ENCODE results near the gene CCDC183.
"Not testable (repeated sequence)": the region's sequence is repeated elsewhere in the genome, so short reads cannot be mapped to it uniquely, and the experiment has no call there.

The CCDC183 gene

DNA sequence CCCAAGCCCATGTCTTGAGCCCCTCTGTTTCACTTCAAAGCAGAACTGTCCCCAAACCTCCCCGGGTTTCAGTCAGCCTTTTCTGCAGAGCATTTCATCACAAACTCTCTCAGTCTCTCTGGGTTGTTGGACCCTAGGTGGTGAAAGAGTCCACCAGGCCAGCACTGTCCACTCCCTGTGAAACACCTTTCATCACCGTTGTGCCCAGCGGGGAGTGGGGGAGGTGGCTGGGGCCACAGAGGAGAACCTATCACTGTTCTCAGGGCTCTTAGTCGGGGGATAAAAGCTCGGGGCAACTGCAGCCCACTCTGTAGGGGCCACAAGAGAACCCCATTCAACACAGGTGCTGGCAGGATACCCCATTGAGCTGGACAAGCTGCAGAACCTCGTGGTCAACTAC is 6.2 kb downstream of the CCDC183 start:
- no peak for DNase-seq (ENCODE audit: low read depth)

- DNase-seq (ENCODE audit: low read depth) = not testable (repeated sequence)
Measured at GRCh38 chr9:136803009-136803550, 6.9 kb downstream of the CCDC183 start.

DNA sequence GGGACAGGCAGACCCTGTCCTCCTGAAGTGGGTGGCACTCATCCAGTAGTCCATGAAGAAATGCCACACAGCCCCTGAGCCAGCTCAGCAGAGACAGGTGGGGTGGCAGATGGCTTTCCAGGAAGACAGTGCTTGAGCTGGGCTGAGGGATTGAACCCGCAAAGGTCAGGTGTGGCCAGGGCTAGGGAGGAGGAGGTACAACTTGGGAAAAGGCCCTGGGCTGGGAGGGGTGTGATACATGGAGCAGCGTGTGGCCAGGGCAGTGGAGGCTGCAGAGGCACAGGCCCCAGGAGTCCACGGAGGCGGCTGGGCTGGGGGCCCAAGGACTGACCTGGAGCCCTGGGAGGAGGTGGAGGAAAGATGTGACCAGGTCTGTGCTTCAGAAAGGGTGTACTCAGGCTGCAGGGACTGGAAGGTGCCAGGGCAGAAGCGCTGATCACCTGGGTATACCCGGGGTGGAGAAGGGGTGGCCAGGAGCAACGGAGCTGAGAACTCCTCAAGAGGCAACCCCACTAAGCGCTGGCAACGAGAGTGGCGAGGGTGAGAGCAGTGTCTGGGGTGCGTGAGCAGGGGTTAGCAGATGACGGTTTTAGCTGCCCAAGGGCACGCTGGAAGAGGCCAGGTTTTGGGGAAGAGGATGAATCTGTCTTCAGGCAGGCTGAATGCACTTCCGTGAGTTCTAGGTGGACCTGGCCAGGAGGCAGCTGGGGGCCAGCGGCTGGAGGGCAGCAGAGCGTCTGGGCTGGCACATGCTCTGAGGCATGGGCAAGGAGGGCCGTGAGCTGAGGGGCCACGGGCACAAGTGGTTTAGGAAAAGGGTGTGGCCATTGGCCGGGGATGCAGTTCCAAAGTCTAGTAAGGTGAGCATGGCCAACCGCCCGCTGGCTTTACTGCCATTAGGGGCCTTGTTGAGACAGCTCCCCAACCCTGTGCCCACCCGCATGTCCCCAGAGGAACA is 7.7 kb downstream of the CCDC183 start:
- DNase-seq (ENCODE audit: low read depth) = no peak

DNA sequence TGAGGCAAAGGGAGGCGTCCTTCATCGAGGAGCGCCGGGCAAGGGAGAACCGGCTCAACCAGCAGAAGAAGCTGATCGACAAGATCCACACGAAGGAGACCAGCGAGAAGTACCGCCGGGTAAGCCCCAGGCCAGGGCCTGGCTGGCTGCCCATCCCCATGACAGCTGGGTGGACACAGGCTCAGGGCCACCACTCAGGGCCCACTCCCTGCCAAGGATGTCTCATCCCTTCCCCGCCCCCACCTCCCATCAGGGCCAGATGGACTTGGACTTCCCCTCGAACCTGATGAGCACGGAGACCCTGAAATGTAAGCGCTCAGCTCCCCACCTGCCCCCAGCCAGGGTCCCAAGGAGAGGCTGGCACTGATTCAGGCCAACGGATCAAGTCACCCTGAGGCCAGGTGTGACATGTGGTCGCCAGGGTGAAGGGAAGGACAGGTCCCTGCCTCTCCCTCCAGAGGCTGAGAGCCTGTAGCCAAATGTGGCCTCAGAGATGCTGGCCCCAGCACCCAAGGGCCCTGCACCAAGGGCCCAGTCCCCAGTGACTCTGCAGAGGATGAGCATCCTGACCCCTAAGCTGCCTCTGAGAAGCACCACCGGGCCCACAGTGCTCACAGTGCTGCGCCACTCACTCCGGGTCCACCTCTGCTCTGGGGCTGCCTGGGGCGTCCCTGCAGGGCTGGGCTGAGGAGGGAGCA is 8.5 kb downstream of the CCDC183 start:
- DNase-seq (ENCODE audit: low read depth) = no peak

DNA sequence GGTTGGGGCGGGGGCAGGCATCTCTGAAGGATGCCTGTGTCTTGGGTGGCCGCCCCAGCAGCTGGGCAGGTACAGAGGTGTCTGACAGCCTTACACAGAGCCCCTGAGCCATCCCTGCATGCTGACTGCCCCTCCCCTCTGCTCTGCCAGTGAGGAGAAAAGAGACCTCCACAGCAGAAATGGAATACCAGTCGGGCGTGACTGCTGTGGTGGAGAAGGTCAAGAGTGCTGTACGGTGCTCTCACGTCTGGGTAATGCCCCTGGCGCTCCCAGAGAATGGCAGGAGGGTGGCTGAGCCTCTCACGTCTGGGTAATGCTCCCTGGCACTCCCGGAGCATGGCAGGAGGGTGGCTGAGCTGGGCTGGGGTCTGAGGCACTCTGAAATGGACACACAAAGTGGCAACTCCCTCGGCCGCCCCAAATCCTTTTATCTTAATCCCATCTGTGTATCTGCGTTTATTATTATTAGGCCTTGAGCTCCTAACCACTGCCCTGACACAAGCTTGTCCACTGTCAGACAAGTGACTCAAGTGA is 9.1 kb downstream of the CCDC183 start:
- no peak for DNase-seq (ENCODE audit: low read depth)

GRCh38 chr9:136806067-136806466 is 9.9 kb downstream of the CCDC183 start:
- no peak for DNase-seq (ENCODE audit: low read depth)

DNA sequence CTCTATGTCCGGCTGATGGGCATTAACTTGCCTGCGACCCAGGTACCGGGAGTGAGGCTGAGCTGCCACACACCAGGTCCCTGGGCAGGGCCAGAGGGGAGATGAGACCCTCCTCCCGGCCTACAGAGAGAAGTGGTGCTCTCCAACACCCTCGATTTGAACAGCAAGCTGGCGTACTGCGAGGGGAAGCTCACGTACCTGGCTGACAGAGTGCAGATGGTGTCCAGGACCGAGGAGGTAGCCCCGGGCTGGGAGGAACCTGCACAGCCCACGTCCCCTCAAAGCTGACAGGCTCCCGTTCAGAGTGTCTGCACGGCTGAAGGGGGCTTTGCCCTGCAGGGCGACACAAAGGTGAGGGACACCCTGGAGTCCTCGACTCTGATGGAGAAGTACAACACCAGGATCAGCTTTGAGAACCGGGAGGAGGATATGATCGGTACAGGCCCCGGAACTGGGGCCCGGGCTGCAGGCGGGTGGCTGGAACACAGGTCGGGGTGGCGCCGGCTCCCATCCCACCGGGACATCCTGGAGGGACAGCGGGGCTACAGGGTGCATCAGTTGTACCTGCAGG is 10.6 kb downstream of the CCDC183 start:
- DNase-seq (ENCODE audit: low read depth) = no peak

GRCh38 chr9:136807281-136808074 is 11.3 kb downstream of the CCDC183 start, which contains the start of gene RABL6:
RABL6 (plus strand) TSS chr9:136807948; CDS start chr9:136808197, 249 bp downstream.
- peak; percentile 41 for DNase-seq (ENCODE audit: low read depth)

- DNase-seq (ENCODE audit: low read depth) = no peak
Measured at GRCh38 chr9:136808075-136808805, 12.1 kb downstream of the CCDC183 start.

- DNase-seq (ENCODE audit: low read depth) = no peak
Measured at GRCh38 chr9:136808806-136809158, 12.6 kb downstream of the CCDC183 start.

- DNase-seq (ENCODE audit: low read depth) = no peak
Measured at GRCh38 chr9:136814725-136815421, 18.7 kb downstream of the CCDC183 start.

DNA sequence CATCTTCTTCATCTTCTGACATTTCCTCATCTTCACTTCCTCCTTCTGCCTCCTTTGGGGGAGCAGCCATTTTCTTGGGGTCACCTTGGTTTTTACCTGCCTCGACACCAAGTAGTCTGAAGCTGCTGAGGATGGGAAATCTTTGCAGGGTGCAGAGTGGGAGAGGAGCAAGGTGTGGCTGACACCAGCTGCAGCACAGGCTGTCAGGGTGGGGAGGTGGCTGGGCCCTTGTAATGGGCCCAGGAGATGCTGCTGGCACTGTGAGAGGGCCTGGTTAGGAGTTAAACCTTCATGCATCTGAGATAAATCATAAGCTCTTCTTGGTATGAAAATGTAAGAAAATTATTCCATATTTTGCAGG is 19.3 kb downstream of the CCDC183 start:
- no peak for DNase-seq (ENCODE audit: low read depth)

GRCh38 chr9:136820971-136821825 is 25.1 kb downstream of the CCDC183 start:
- DNase-seq (ENCODE audit: low read depth) = no peak

DNA sequence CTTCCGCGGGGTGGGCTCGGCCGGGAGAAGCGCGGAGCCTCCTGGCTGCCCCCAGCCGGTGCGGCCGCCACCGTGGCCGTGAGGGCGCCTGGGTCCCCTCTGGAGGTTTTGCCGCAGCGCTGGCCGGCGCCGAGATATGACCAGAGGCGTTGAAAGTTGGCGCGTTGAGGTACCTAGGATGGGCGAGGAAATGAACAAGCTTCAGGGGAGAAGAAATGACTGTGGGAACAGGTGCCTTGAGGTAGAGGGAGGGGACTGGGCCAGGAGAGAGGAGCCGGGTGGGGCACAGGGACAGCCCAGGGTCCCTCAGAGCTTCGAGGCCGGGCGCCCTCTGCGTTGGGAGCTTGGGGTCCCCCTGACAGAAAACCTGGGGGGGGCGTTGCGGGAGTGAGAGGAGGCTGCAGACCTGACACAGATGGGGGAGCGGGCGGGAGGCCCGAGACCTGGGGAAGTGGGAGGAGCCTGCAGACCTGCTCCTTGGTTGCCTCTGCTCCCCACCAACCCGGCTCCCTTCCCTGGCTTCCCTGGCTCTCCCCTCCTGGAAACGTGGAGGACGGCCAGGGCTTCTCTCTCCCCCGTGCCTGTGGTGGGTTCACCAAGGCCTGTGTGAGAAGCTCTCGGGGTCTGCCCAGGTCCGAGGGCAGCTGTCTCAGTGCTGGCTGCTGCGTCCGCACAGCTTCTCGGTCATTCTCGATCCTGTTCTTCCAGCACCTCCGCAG is 25.8 kb downstream of the CCDC183 start:
- DNase-seq (ENCODE audit: low read depth) = no peak

DNA sequence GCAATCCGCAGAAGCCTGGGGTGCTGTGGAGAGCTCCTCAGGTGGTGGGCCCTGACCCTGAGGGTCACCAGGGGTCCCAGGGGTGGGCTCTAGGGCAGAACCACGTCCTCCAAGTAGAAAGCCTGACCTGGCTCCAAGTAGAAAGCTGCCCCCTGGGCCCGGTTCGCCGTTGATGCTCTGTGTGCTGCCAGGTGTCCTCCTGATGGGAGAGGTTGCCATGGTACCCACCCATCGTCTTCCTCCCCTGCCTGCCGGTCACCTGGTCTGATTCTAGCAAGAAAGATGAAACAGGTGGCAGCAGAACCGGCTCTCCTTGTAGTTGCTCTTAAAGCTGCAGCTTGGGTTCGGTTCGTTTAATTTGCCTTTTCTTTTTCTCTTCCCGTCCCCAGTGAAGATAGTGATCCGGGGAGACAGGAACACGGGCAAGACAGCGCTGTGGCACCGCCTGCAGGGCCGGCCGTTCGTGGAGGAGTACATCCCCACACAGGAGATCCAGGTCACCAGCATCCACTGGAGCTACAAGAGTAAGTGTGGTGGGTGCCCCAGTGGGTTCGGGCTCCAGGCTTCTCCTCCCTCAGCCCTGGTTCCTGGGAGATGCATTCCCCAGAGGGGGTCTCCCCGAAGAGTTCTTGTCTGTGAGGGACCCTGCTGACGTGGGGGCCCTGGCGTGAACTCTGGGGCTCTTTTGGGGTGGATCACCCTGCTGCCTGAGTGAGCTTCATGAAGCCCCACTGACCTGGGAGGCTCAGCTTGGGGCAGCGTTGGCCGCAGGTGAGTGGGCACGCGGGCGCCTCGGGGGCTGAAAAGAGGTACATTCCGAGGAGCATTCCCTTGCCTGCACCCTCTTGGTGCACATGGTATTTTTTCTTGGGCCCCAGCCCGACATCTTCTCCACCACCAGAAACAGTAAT is 27.3 kb downstream of the CCDC183 start:
- no peak for DNase-seq (ENCODE audit: low read depth)

GRCh38 chr9:136824496-136825225 is 28.5 kb downstream of the CCDC183 start:
- DNase-seq (ENCODE audit: low read depth) = no peak
